ENCODE measurements around the gene TCOF1. TPM values are rescaled to one million over a fixed set of nuclear protein-coding genes. Genes with fewer than 3 reads are reported as not detected.
A peak's percentile ranks its signal among the peaks of the same experiment; 100 is the strongest.

The TCOF1 gene
- total RNA-seq, 6 experiments from 2014 or later = 30.8 to 44.6 (median 38.5) TPM

- no peak for DNase-seq
- H3K4me1 Mint-ChIP-seq (ENCODE audit: low read depth) = peaks cover 20% of the 10 kb centered on the region
- peaks cover 3% of the 10 kb centered on the region for H3K27me3 Mint-ChIP-seq (ENCODE audit: insufficient read depth)
- no peak overlapping the region for H3K27ac Mint-ChIP-seq
- no peaks in the 10 kb centered on the region for H3K9me3 Mint-ChIP-seq
- TF ChIP-seq CTCF (IDR thresholded peaks at IDR 0.05) = no peak
- H3K36me3 Mint-ChIP-seq (ENCODE audit: low read depth) = peaks cover 25% of the 10 kb centered on the region
- no peak overlapping the region for H3K4me3 Mint-ChIP-seq
Measured at GRCh38 chr5:150392680-150393079, 35.2 kb downstream of the TCOF1 start.

- no peak for DNase-seq
- Mint-ChIP-seq H3K36me3 (ENCODE audit: low read depth) (peaks cover 28% of the 10 kb centered on the region), H3K27ac (peak overlapping the region; percentile 25; the same call in 1 of the 2 replicates), H3K4me1 (ENCODE audit: low read depth) (peaks cover 23% of the 10 kb centered on the region), H3K9me3 (no peaks in the 10 kb centered on the region), H3K27me3 (ENCODE audit: insufficient read depth) (peaks cover 3% of the 10 kb centered on the region), H3K4me3 (no peak overlapping the region)
- TF ChIP-seq CTCF (IDR thresholded peaks at IDR 0.05) = no peak
Measured at GRCh38 chr5:150393096-150393645, 35.7 kb downstream of the TCOF1 start.

- DNase-seq = peak; percentile 24
Measured at GRCh38 chr5:150394131-150394530, 36.6 kb downstream of the TCOF1 start.

GRCh38 chr5:150394912-150395687, 37.6 kb downstream of the TCOF1 start:
- Mint-ChIP-seq H3K27ac (no peak overlapping the region), H3K9me3 (no peaks in the 10 kb centered on the region), H3K4me3 (no peak overlapping the region), H3K27me3 (ENCODE audit: insufficient read depth) (peaks cover 3% of the 10 kb centered on the region), H3K4me1 (ENCODE audit: low read depth) (peaks cover 39% of the 10 kb centered on the region), H3K36me3 (ENCODE audit: low read depth) (peaks cover 31% of the 10 kb centered on the region)
- no peak for DNase-seq
- no peak; the same call in 1 of the 2 replicates for TF ChIP-seq CTCF (IDR thresholded peaks at IDR 0.05)

More at GRCh38 chr5:150394131-150394530, 36.6 kb downstream of the TCOF1 start:
- H3K4me3 Mint-ChIP-seq = no peak overlapping the region
- H3K9me3 Mint-ChIP-seq = no peaks in the 10 kb centered on the region
- H3K27me3 Mint-ChIP-seq (ENCODE audit: insufficient read depth) = peaks cover 3% of the 10 kb centered on the region
- H3K4me1 Mint-ChIP-seq (ENCODE audit: low read depth) = peaks cover 29% of the 10 kb centered on the region
- no peak for TF ChIP-seq CTCF (IDR thresholded peaks at IDR 0.05)
- peaks cover 31% of the 10 kb centered on the region for H3K36me3 Mint-ChIP-seq (ENCODE audit: low read depth)
- no peak overlapping the region for H3K27ac Mint-ChIP-seq

GRCh38 chr5:150395688-150395975, 38.1 kb downstream of the TCOF1 start:
- Mint-ChIP-seq H3K4me3 (no peak overlapping the region), H3K27me3 (ENCODE audit: insufficient read depth) (peaks cover 3% of the 10 kb centered on the region), H3K4me1 (ENCODE audit: low read depth) (peaks cover 44% of the 10 kb centered on the region), H3K9me3 (no peaks in the 10 kb centered on the region), H3K27ac (peak overlapping the region; percentile 21; the same call in 1 of the 2 replicates), H3K36me3 (ENCODE audit: low read depth) (peaks cover 31% of the 10 kb centered on the region)
- DNase-seq = no peak
- no peak for TF ChIP-seq CTCF (IDR thresholded peaks at IDR 0.05)

Measured in HFFc6 (cell line).